HepG2 (cell line): ENCODE data around the gene GGTLC2. TPM values are rescaled to one million over a fixed set of nuclear protein-coding genes. Genes with fewer than 3 reads are reported as not detected.

Experiments used
- ATAC-seq: fragments of 200-7000 bp; cut with Tn5 transposase; 3 replicates; pipeline ENCODE4 v1.9.1; 2020; ENCODE audit warnings: mild to moderate bottlenecking, moderate library complexity
- BruUV-seq: library from RNA; stranded (reverse); fragments of 400-500 nt; replicated peaks from 2 replicates; lab custom pipeline; 2021; lab: Mats Ljungman, UMichigan
- CTCF ChIA-PET: fragments of 300-600 bp; formaldehyde crosslinking; extraction: SDS; loops from one replicate; lab custom pipeline; 2021; ENCODE audit warnings: low total read pairs, inconsistent platforms, low intra/inter-chr PET ratio; lab: Yijun Ruan, JAX
- POLR2A ChIA-PET: fragments of 350-600 bp; sonication (Branson Sonifier 250); formaldehyde crosslinking; loops from one replicate; lab custom pipeline; 2020; ENCODE audit warnings: antibody characterized with exemption, inconsistent platforms; lab: Yijun Ruan, JAX
- DNase-seq: peaks from one replicate; pipeline ENCODE4 v3.0.0-alpha.2; 2015; ENCODE audit warnings: low spot score
- FAIRE-seq: peaks from 3 replicates; lab custom pipeline; 2011; peaks lifted over from hg19 to GRCh38; lab: Jason Lieb, UNC
- H2AFZ ChIP-seq: one replicate; pipeline ENCODE4 v1.6.1; 2011; ENCODE audit warnings: low read length, inconsistent platforms
- H3K27ac ChIP-seq: fragments of 300-600 bp; 3 replicates; pipeline ENCODE4 v1.8.0; 2011; ENCODE audit warnings: mixed run types, mild to moderate bottlenecking, mixed read lengths, low read length, inconsistent platforms; ENCODE audit not compliant: insufficient read depth; ENCODE audit errors: extremely low read length
- H3K27me3 ChIP-seq, 2 experiments: fragments of 200-600 bp in 1 of 2; 2 replicates in 1 of 2; 3 replicates in 1 of 2; pipeline versions ENCODE4 v1.6.0 to v1.8.0; 2011; ENCODE audit warnings: low read length in 2 of 2, mild to moderate bottlenecking in 2 of 2, moderate library complexity in 2 of 2, inconsistent platforms in 1 of 2; ENCODE audit not compliant: insufficient read depth in 2 of 2, control insufficient read depth in 1 of 2
- H3K36me3 ChIP-seq, 2 experiments: fragments of 200-600 bp in 1 of 2; replicated peaks in 1 of 2; 2 replicates in 1 of 2; 3 replicates in 1 of 2; pipeline versions ENCODE4 v1.5.1 to v1.8.0; 2011; ENCODE audit warnings: low read length in 2 of 2, inconsistent platforms in 1 of 2; ENCODE audit not compliant: insufficient read depth in 2 of 2, control insufficient read depth in 1 of 2
- H3K4me1 ChIP-seq: 2 replicates; pipeline ENCODE4 v1.5.1; 2012; ENCODE audit warnings: low read length, inconsistent platforms; ENCODE audit not compliant: insufficient read depth
- H3K4me2 ChIP-seq: 2 replicates; pipeline ENCODE4 v1.6.0; 2011; ENCODE audit warnings: low read depth, low read length, inconsistent platforms
- H3K4me3 ChIP-seq, 3 experiments: fragments of 200-600 bp in 1 of 3; sonication (generic), shearing (Covaris generic) in 1 of 3; replicated peaks in 1 of 3; 2 replicates each; pipeline ENCODE4 v1.5.1; 2011 to 2016; ENCODE audit warnings: low read length in 3 of 3, inconsistent platforms in 2 of 3, low read depth in 2 of 3, mild to moderate bottlenecking in 2 of 3, control low read depth in 1 of 3, mixed read lengths in 1 of 3; ENCODE audit not compliant: insufficient read depth in 1 of 3
- H3K79me2 ChIP-seq: one replicate; pipeline ENCODE4 v1.6.1; 2011; ENCODE audit warnings: low read length, inconsistent platforms; ENCODE audit not compliant: insufficient read depth
- H3K9ac ChIP-seq: 2 replicates; pipeline ENCODE4 v1.6.0; 2011; ENCODE audit warnings: mild to moderate bottlenecking, low read depth, low read length, inconsistent platforms; ENCODE audit not compliant: insufficient read depth
- H3K9me3 ChIP-seq: 2 replicates; pipeline ENCODE4 v1.5.1; 2012; ENCODE audit warnings: mild to moderate bottlenecking, low read length
- H4K20me1 ChIP-seq: 2 replicates; pipeline ENCODE4 v1.6.0; 2011; ENCODE audit warnings: inconsistent platforms, mild to moderate bottlenecking, low read length, moderate library complexity; ENCODE audit not compliant: insufficient read depth
- BCL6 ChIP-seq: IDR thresholded peaks from 2 replicates; pipeline ENCODE4 v1.6.1; 2016; ENCODE audit warnings: missing genetic modification reagents, missing compliant biosample characterization
- FIP1L1 ChIP-seq: fragments of 200-400 bp; formaldehyde crosslinking; IDR thresholded peaks from 2 replicates; pipeline ENCODE4 v1.6.1; 2018; ENCODE audit warnings: low read depth, mild to moderate bottlenecking, low read length, moderate library complexity, borderline replicate concordance; ENCODE audit not compliant: insufficient read depth
- RFXANK ChIP-seq: IDR thresholded peaks from 2 replicates; pipeline ENCODE4 v1.6.1; 2016
- RORA ChIP-seq: sonication (generic); formaldehyde crosslinking; IDR thresholded peaks from 2 replicates; pipeline ENCODE4 v1.5.0; 2020; ENCODE audit warnings: mild to moderate bottlenecking, missing genetic modification reagents, moderate library complexity
- SNRNP70 ChIP-seq: fragments of 200-400 bp; formaldehyde crosslinking; IDR thresholded peaks from 2 replicates; pipeline ENCODE4 v1.6.1; 2017; ENCODE audit warnings: mild to moderate bottlenecking, low read depth, low read length, moderate library complexity
- ZNF264 ChIP-seq: sonication (generic); formaldehyde crosslinking; IDR thresholded peaks from 2 replicates; pipeline ENCODE4 v1.4.0; 2020; ENCODE audit warnings: missing genetic modification reagents
- ZNF367 ChIP-seq: sonication (generic); formaldehyde crosslinking; IDR thresholded peaks from 2 replicates; pipeline ENCODE4 v1.4.0; 2020; ENCODE audit warnings: missing genetic modification reagents, borderline replicate concordance
- WGBS: methylation state at CpG from one replicate; pipeline ENCODE4 v1.1.6; 2017; ENCODE audit warnings: low lambda C conversion rate; 5-methylcytosine and 5-hydroxymethylcytosine counted together
- in situ Hi-C: cut with HindIII; loops from 2 replicates; pipeline ENCODE4 v1.10.0; 2017; ENCODE audit warnings: low pct_unique_long_range_greater_than_20kb; ENCODE audit not compliant: extremely low pct_ligation_motif_present
- intact Hi-C: fragments of 100-400 bp; cut with micrococcal nuclease; formaldehyde crosslinking; loops from one replicate; pipeline ENCODE4 v1.10.0; 2022; ENCODE audit not compliant: unreplicated experiment
- polyA plus RNA-seq, 8 experiments: library from polyadenylated mRNA; depleted of rRNA in 3 of 8; stranded (reverse) in 7 of 8; unstranded in 1 of 8; fragments of >200 nt; fragmentation: Illumina TruSeq in 4 of 8; extraction: Trizol in 4 of 8; gene quantifications; 2 replicates each; pipeline versions ENCODE4 v1.2.1 to v1.2.3, GENCODE V29; 2011 to 2016; ENCODE audit warnings: low read depth in 4 of 8, missing spikeins in 1 of 8, mixed read lengths in 1 of 8; ENCODE audit not compliant: insufficient read depth in 1 of 8
- total RNA-seq, 5 experiments: library from RNA; depleted of rRNA; stranded (reverse); fragments of >200 nt; fragmentation: Illumina TruSeq; extraction: Trizol; gene quantifications; 2 replicates each; pipeline ENCODE4 v1.2.3, GENCODE V29; 2016; ENCODE audit warnings: low read depth in 1 of 5
- TF ChIP-seq, protein P1 (sequence below): sonication (generic); formaldehyde crosslinking; IDR thresholded peaks from 2 replicates; pipeline ENCODE4 v1.9.0; 2022; ENCODE audit warnings: low read depth, missing genetic modification reagents

Gene GGTLC2
- total and polyA plus RNA-seq, 2 of the 13 experiments (the other 11 are each of a cell fraction or from before 2014, with no cell fraction given): not detected

DNA sequence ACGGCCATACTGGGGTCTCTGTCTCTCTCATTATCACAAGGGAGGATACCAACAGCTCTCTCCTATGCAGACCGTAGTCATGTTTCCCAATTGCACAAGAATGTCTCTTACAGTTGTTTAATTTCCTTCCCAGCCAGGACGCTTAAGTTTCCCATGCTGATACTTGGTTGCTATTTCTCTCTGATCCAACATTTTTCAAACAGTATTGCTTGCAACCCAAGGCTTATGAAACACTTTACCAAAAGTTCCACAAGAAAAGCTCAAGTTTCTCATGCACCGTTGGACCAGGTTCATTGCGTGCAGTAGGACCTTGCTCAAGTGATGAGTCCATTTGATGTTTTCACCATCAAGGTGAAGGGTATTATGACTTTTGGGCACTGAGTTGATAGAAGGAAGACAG lies 46.6 kb downstream of the GGTLC2 start:
- H4K20me1 ChIP-seq: no peaks in the 10 kb centered on the region; the same call in 1 of the 2 replicates
- H3K27me3 ChIP-seq: 0 out of 5 replicates have a peak, but pooled peaks cover 0 to 2% of the 10 kb centered on the region in 2 experiments
- no peak for FAIRE-seq
- WGBS: 29% methylated on average over 5 of the region's 5 CpGs
- no peaks in the 10 kb centered on the region for H3K36me3 ChIP-seq
- TF ChIP-seq RORA (CRISPR knock-in tag) (no peak), FIP1L1 (no peak), ZNF367 (CRISPR knock-in tag) (no peak), RFXANK (CRISPR knock-in tag) (no peak), ZNF264 (CRISPR knock-in tag) (no peak), SNRNP70 (no peak), BCL6 (CRISPR knock-in tag) (no peak)
- TF ChIP-seq, protein P1, sequence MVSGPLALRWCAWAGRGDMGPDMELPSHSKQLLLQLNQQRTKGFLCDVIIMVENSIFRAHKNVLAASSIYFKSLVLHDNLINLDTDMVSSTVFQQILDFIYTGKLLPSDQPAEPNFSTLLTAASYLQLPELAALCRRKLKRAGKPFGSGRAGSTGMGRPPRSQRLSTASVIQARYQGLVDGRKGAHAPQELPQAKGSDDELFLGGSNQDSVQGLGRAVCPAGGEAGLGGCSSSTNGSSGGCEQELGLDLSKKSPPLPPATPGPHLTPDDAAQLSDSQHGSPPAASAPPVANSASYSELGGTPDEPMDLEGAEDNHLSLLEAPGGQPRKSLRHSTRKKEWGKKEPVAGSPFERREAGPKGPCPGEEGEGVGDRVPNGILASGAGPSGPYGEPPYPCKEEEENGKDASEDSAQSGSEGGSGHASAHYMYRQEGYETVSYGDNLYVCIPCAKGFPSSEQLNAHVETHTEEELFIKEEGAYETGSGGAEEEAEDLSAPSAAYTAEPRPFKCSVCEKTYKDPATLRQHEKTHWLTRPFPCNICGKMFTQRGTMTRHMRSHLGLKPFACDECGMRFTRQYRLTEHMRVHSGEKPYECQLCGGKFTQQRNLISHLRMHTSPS (CRISPR knock-in tag): no peak
- H3K4me2 ChIP-seq: no peak overlapping the region
- POLR2A ChIA-PET: no interaction called here
- intact Hi-C loops: no loop called here
- H3K79me2 ChIP-seq: no peaks in the 10 kb centered on the region
- H3K9ac ChIP-seq: no peak overlapping the region
- DNase-seq: no peak
- no peak overlapping the region for H3K27ac ChIP-seq
- no TSS peak for BruUV-seq
- H2AFZ ChIP-seq: no peak overlapping the region
- H3K9me3 ChIP-seq: no peaks in the 10 kb centered on the region
- peaks cover 13% of the 10 kb centered on the region for H3K4me1 ChIP-seq
- no peak for ATAC-seq
- H3K4me3 ChIP-seq: no peak overlapping the region
- CTCF ChIA-PET: no interaction called here
- in situ Hi-C loops: no loop called here
